Activated T-cell treated with anti-CD3 and anti-CD28 coated beads, Interleukin-2, amount 50 U/mL, for 24 hours (primary cell): ENCODE data around the gene DHRS4L2.
"Not testable (repeated sequence)": the region's sequence is repeated elsewhere in the genome, so short reads cannot be mapped to it uniquely, and the experiment has no call there.

Experiments
- DNase-seq: peaks from one replicate; pipeline ENCODE4 v3.0.0-alpha.2; 2020
- H3K27ac Mint-ChIP-seq: 2 replicates; pipeline ENCODE4 v1.8.0; 2020; ENCODE audit warnings: mild to moderate bottlenecking, mixed read lengths
- H3K27me3 Mint-ChIP-seq: 2 replicates; pipeline ENCODE4 v1.8.0; 2020; ENCODE audit warnings: mixed read lengths
- H3K36me3 Mint-ChIP-seq: 2 replicates; pipeline ENCODE4 v1.8.0; 2020; ENCODE audit warnings: low read depth, mixed read lengths
- H3K4me1 Mint-ChIP-seq: 2 replicates; pipeline ENCODE4 v1.8.0; 2020; ENCODE audit warnings: low read depth, mixed read lengths
- H3K4me3 Mint-ChIP-seq: 2 replicates; pipeline ENCODE4 v1.8.0; 2020; ENCODE audit warnings: mild to moderate bottlenecking, moderate library complexity, mixed read lengths
- H3K9me3 Mint-ChIP-seq: 2 replicates; pipeline ENCODE4 v1.8.0; 2020; ENCODE audit warnings: mixed read lengths

DHRS4L2 gene

GRCh38 chr14:23988607-23989363 lies at the start of gene DHRS4L2:
Gene DHRS4L2, plus strand, starts transcription at chr14:23988929. Its CDS starts 19 bp downstream, at chr14:23988948.
- peaks cover 25% of the 10 kb centered on the region for H3K4me1 Mint-ChIP-seq
- H3K4me3 Mint-ChIP-seq: peak within 1 kb of the TSS; percentile 84
- H3K27ac Mint-ChIP-seq: peak within 1 kb of the TSS; percentile 80
- peak; percentile 89 for DNase-seq
- H3K36me3 Mint-ChIP-seq, H3K9me3 Mint-ChIP-seq, H3K27me3 Mint-ChIP-seq: not testable (repeated sequence)

- H3K27me3 Mint-ChIP-seq: no peaks in the 10 kb centered on the region
- no peak for DNase-seq
- H3K4me3 Mint-ChIP-seq: no peak overlapping the region
- peak overlapping the region; percentile 42 for H3K27ac Mint-ChIP-seq
- H3K4me1 Mint-ChIP-seq: no peaks in the 10 kb centered on the region
- peaks cover 15% of the 10 kb centered on the region for H3K36me3 Mint-ChIP-seq
- no peaks in the 10 kb centered on the region for H3K9me3 Mint-ChIP-seq
Measured at GRCh38 chr14:23939607-23940326, 49.0 kb upstream of the DHRS4L2 start.

GRCh38 chr14:23941230-23941629 lies 47.5 kb upstream of the DHRS4L2 start:
- no peak for DNase-seq
- H3K4me3 Mint-ChIP-seq: no peak overlapping the region
- H3K4me1 Mint-ChIP-seq: peaks cover 5% of the 10 kb centered on the region
- no peak overlapping the region for H3K27ac Mint-ChIP-seq
- no peaks in the 10 kb centered on the region for H3K9me3 Mint-ChIP-seq
- no peaks in the 10 kb centered on the region for H3K27me3 Mint-ChIP-seq
- H3K36me3 Mint-ChIP-seq: peaks cover 15% of the 10 kb centered on the region

- DNase-seq: no peak
- Mint-ChIP-seq H3K27ac (no peak overlapping the region), H3K4me3 (no peak overlapping the region), H3K36me3 (peaks cover 15% of the 10 kb centered on the region), H3K4me1 (peaks cover 9% of the 10 kb centered on the region), H3K9me3 (no peaks in the 10 kb centered on the region), H3K27me3 (no peaks in the 10 kb centered on the region)
Measured at GRCh38 chr14:23941669-23942068, 47.1 kb upstream of the DHRS4L2 start.

GRCh38 chr14:23942587-23942986 lies 46.1 kb upstream of the DHRS4L2 start:
- no peak for DNase-seq
- Mint-ChIP-seq H3K9me3 (no peaks in the 10 kb centered on the region), H3K27me3 (no peaks in the 10 kb centered on the region), H3K27ac (no peak overlapping the region), H3K36me3 (peaks cover 15% of the 10 kb centered on the region), H3K4me3 (no peak overlapping the region), H3K4me1 (peaks cover 14% of the 10 kb centered on the region)

GRCh38 chr14:23949069-23949468 lies 39.7 kb upstream of the DHRS4L2 start:
- not testable (repeated sequence) for H3K9me3 Mint-ChIP-seq, H3K27me3 Mint-ChIP-seq
- peaks cover 38% of the 10 kb centered on the region for H3K4me1 Mint-ChIP-seq

GRCh38 chr14:23950411-23951135 lies 38.2 kb upstream of the DHRS4L2 start:
- Mint-ChIP-seq H3K27ac (no peak overlapping the region), H3K4me3 (no peak overlapping the region), H3K9me3 (no peaks in the 10 kb centered on the region), H3K4me1 (peaks cover 46% of the 10 kb centered on the region), H3K27me3 (no peaks in the 10 kb centered on the region), H3K36me3 (peaks cover 17% of the 10 kb centered on the region)
- DNase-seq: no peak

More at GRCh38 chr14:23949069-23949468, 39.7 kb upstream of the DHRS4L2 start:
- H3K4me3 Mint-ChIP-seq, H3K27ac Mint-ChIP-seq, H3K36me3 Mint-ChIP-seq, DNase-seq: not testable (repeated sequence)

- H3K36me3 Mint-ChIP-seq: peaks cover 22% of the 10 kb centered on the region
- H3K4me3 Mint-ChIP-seq, DNase-seq, H3K27me3 Mint-ChIP-seq, H3K27ac Mint-ChIP-seq, H3K9me3 Mint-ChIP-seq: not testable (repeated sequence)
- peaks cover 42% of the 10 kb centered on the region for H3K4me1 Mint-ChIP-seq
Measured at GRCh38 chr14:23951136-23951466, 37.6 kb upstream of the DHRS4L2 start.

GRCh38 chr14:23951590-23952201 lies 37.0 kb upstream of the DHRS4L2 start:
- Mint-ChIP-seq H3K4me3 (no peak overlapping the region), H3K9me3 (no peaks in the 10 kb centered on the region), H3K4me1 (peaks cover 37% of the 10 kb centered on the region), H3K27ac (peak overlapping the region; percentile 29), H3K36me3 (peaks cover 25% of the 10 kb centered on the region), H3K27me3 (no peaks in the 10 kb centered on the region)
- DNase-seq: no peak

GRCh38 chr14:23953116-23953463 lies 35.6 kb upstream of the DHRS4L2 start:
- H3K27me3 Mint-ChIP-seq, DNase-seq, H3K9me3 Mint-ChIP-seq: not testable (repeated sequence)
- Mint-ChIP-seq H3K4me3 (peak overlapping the region; percentile 100), H3K4me1 (peaks cover 32% of the 10 kb centered on the region), H3K36me3 (peaks cover 35% of the 10 kb centered on the region), H3K27ac (peak overlapping the region; percentile 88)

- DNase-seq: peak; percentile 85
- no peaks in the 10 kb centered on the region for H3K9me3 Mint-ChIP-seq
- peaks cover 38% of the 10 kb centered on the region for H3K36me3 Mint-ChIP-seq
- peaks cover 28% of the 10 kb centered on the region for H3K4me1 Mint-ChIP-seq
- H3K27ac Mint-ChIP-seq: peak within 1 kb of the TSS; percentile 98
- peak within 1 kb of the TSS; percentile 100 for H3K4me3 Mint-ChIP-seq
- no peaks in the 10 kb centered on the region for H3K27me3 Mint-ChIP-seq
Measured at GRCh38 chr14:23953464-23954278, 35.1 kb upstream of the DHRS4L2 start, which contains the start of gene DHRS4. Gene DHRS4, plus strand, starts transcription at chr14:23953770. Its CDS starts 19 bp downstream, at chr14:23953789.

- Mint-ChIP-seq H3K4me3 (peak overlapping the region; percentile 100), H3K36me3 (peaks cover 40% of the 10 kb centered on the region), H3K4me1 (peaks cover 26% of the 10 kb centered on the region), H3K27ac (peak overlapping the region; percentile 98)
- DNase-seq, H3K27me3 Mint-ChIP-seq, H3K9me3 Mint-ChIP-seq: not testable (repeated sequence)
Measured at GRCh38 chr14:23954279-23954614, 34.5 kb upstream of the DHRS4L2 start.

GRCh38 chr14:23954965-23955364 lies 33.8 kb upstream of the DHRS4L2 start:
- not testable (repeated sequence) for H3K9me3 Mint-ChIP-seq, H3K27me3 Mint-ChIP-seq, H3K4me3 Mint-ChIP-seq, DNase-seq, H3K27ac Mint-ChIP-seq
- Mint-ChIP-seq H3K36me3 (peaks cover 40% of the 10 kb centered on the region), H3K4me1 (peaks cover 26% of the 10 kb centered on the region)

GRCh38 chr14:23955811-23956210 lies 32.9 kb upstream of the DHRS4L2 start:
- H3K27me3 Mint-ChIP-seq, H3K4me3 Mint-ChIP-seq, H3K27ac Mint-ChIP-seq: not testable (repeated sequence)

More at GRCh38 chr14:23955811-23956210, 32.9 kb upstream of the DHRS4L2 start:
- DNase-seq, H3K9me3 Mint-ChIP-seq: not testable (repeated sequence)
- Mint-ChIP-seq H3K4me1 (peaks cover 26% of the 10 kb centered on the region), H3K36me3 (peaks cover 42% of the 10 kb centered on the region)
